ENCODE measurements around the gene PSMB11. TPM values are rescaled to one million over a fixed set of nuclear protein-coding genes. Genes with fewer than 3 reads are reported as not detected.

Gene PSMB11
- total RNA-seq = not detected

DNA sequence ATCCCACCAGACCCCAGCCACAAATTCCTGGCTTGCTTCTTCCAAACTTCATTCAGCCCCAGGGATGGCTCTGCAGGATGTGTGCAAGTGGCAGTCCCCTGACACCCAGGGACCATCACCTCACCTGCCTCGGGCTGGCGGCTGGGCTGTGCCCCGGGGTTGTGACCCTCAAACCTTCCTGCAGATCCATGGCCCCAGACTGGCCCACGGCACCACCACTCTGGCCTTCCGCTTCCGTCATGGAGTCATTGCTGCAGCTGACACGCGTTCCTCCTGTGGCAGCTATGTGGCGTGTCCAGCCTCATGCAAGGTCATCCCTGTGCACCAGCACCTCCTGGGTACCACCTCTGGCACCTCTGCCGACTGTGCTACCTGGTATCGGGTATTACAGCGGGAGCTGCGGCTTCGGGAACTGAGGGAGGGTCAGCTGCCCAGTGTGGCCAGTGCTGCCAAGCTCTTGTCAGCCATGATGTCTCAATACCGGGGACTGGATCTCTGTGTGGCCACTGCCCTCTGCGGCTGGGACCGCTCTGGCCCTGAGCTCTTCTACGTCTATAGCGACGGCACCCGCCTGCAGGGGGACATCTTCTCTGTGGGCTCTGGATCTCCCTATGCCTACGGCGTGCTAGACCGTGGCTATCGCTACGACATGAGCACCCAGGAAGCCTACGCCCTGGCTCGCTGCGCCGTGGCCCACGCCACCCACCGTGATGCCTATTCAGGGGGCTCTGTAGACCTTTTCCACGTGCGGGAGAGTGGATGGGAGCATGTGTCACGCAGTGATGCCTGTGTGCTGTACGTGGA, at the start of gene PSMB11:
PSMB11 (plus strand) TSS at position 51 of the 804 bp plus-strand sequence; CDS start at position 65, 14 bp downstream.
- TF ChIP-seq, protein P1, sequence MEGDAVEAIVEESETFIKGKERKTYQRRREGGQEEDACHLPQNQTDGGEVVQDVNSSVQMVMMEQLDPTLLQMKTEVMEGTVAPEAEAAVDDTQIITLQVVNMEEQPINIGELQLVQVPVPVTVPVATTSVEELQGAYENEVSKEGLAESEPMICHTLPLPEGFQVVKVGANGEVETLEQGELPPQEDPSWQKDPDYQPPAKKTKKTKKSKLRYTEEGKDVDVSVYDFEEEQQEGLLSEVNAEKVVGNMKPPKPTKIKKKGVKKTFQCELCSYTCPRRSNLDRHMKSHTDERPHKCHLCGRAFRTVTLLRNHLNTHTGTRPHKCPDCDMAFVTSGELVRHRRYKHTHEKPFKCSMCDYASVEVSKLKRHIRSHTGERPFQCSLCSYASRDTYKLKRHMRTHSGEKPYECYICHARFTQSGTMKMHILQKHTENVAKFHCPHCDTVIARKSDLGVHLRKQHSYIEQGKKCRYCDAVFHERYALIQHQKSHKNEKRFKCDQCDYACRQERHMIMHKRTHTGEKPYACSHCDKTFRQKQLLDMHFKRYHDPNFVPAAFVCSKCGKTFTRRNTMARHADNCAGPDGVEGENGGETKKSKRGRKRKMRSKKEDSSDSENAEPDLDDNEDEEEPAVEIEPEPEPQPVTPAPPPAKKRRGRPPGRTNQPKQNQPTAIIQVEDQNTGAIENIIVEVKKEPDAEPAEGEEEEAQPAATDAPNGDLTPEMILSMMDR (IDR thresholded peaks at IDR 0.05; ENCODE audit: low read depth) = no peak

- TF ChIP-seq, protein P1 (IDR thresholded peaks at IDR 0.05; ENCODE audit: low read depth) = no peak
These were observed 48.5 kb upstream of the PSMB11 start for GRCh38 chr14:22993517-22993916.

DNA sequence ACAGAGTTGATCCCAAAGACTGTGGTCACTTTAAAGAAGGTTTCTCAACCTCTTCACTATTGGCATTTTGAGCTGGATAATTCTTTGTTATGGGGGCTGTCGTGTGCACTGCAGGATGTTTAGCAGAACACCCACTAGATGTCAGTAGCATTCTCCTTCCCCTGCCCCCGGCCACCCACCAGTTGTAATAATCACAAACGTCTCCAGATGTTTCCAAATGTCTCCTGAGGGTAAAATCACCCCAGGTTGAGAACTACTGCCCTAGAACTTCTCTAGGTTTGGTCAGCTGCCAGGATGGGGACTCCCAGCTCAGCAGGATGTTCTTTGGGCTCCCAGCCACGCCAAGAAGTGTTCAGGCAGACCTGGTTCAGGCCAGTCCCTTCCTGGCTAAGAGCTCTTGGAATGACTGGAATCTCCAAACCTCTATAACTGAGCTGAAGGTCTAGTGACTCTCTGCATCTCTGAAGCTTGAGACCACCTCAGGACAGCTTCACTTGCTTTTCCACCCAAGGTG, 47.2 kb upstream of the PSMB11 start:
- TF ChIP-seq, protein P1 (IDR thresholded peaks at IDR 0.05; ENCODE audit: low read depth) = no peak

- TF ChIP-seq, protein P1 (IDR thresholded peaks at IDR 0.05; ENCODE audit: low read depth) = no peak
These were observed 46.0 kb upstream of the PSMB11 start for GRCh38 chr14:22995889-22996625.

DNA sequence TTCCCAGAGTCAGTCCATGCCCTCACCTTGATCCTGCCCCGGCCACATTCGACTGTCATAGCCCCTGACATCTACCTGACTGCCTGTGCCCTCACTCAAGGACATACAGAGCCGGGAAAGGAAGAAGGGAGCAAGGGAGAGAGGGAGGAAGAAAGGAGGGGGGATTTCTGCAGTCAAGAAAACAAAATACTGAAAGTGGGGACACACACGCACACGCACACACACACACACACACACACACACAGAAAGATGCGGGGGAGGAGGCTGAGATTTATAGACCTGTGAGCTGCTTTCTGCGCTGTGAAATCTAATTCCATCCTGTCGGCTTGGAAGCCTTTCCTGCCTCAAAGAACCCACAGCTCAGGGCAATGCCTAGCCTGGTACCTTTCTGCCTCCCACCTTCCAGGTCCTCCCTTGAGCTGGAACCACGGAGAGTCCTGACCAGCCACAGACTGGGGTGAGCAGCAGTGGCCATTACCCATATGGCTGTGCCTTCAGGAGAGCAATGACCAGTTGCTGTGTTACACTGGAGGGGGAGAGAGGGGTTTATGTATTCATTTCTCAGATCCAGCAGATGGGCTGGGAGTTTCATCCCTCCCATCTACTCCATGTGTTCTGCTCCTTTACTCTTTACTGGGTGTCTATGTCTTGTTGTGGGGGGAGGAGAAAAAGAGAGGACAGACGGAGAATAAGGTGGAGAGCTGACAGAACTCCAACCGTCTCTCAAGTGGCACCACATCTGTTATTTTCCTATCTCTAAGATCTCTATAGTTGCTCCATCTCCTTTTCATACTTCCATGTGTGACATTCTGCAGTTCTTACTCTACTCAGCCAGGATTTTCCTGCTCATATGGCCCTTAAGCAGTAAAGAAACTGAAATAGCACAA, 45.0 kb upstream of the PSMB11 start:
- TF ChIP-seq, protein P1 (IDR thresholded peaks at IDR 0.05; ENCODE audit: low read depth) = no peak

GRCh38 chr14:22997676-22998323, 44.2 kb upstream of the PSMB11 start:
- TF ChIP-seq, protein P1 (IDR thresholded peaks at IDR 0.05; ENCODE audit: low read depth) = no peak
